DOHH2 (cell line): Measurements from ENCODE around the gene TSPAN2.

Source experiments
- CTCF ChIP-seq: fragments of 200-600 bp; sonication (generic); IDR thresholded peaks from one replicate; pipeline ENCODE4 v1.5.1; 2014; ENCODE audit warnings: antibody characterized with exemption, mild to moderate bottlenecking, low read depth, low read length; ENCODE audit not compliant: poor library complexity, severe bottlenecking
- EZH2phosphoT487 ChIP-seq: fragments of 200-600 bp; sonication (generic); IDR thresholded peaks from 2 replicates; pipeline ENCODE4 v1.6.1; 2017; ENCODE audit warnings: borderline replicate concordance, mild to moderate bottlenecking, antibody characterized with exemption, low read length, moderate library complexity, mixed read lengths

- no peak for TF ChIP-seq EZH2phosphoT487
- TF ChIP-seq CTCF = no peak
Measured at GRCh38 chr1:115035652-115036051, 53.7 kb downstream of the TSPAN2 start.
